ENCODE measurements around the gene PMS2.
"Not testable (repeated sequence)": the region's sequence is repeated elsewhere in the genome, so short reads cannot be mapped to it uniquely, and the experiment has no call there.

Gene PMS2

GRCh38 chr7:6012355-6013104, 3.7 kb upstream of the PMS2 start:
- H3K9me3 ChIP-seq (ENCODE audit: control insufficient read depth, insufficient read depth, low read length): no peaks in the 10 kb centered on the region
- H3K4me1 ChIP-seq (ENCODE audit: control insufficient read depth, low read length): peaks cover 29% of the 10 kb centered on the region
- TF ChIP-seq EZH2phosphoT487 (IDR thresholded peaks at IDR 0.05; ENCODE audit: borderline replicate concordance, low read length) (no peak), CTCF (IDR thresholded peaks at IDR 0.05; ENCODE audit: low read depth, low read length, poor library complexity, severe bottlenecking) (no peak)
- H3K79me2 ChIP-seq (ENCODE audit: control insufficient read depth, low read length): peaks cover 80% of the 10 kb centered on the region
- H4K20me1 ChIP-seq (ENCODE audit: control insufficient read depth, insufficient read depth, low read depth, low read length): no peaks in the 10 kb centered on the region
- H3K27ac ChIP-seq (ENCODE audit: low read depth, low read length): no peak overlapping the region
- no peak overlapping the region for H3K4me2 ChIP-seq (ENCODE audit: low read length)
- H3F3A ChIP-seq (ENCODE audit: control insufficient read depth, insufficient read depth): 0 out of 2 replicates have a peak, but pooled peaks cover 4% of the 10 kb centered on the region
- no peak overlapping the region for H3K4me3 ChIP-seq (ENCODE audit: low read length)
- H3K9me2 ChIP-seq (replicated peaks; ENCODE audit: control insufficient read depth, low read length): no peaks in the 10 kb centered on the region
- peaks cover 66% of the 10 kb centered on the region for H3K36me3 ChIP-seq (ENCODE audit: control insufficient read depth, low read length)
- H3K27me3 ChIP-seq (ENCODE audit: control insufficient read depth, low read length): no peaks in the 10 kb centered on the region

GRCh38 chr7:6011541-6011940, 2.7 kb upstream of the PMS2 start:
- peaks cover 89% of the 10 kb centered on the region for H3K79me2 ChIP-seq (ENCODE audit: control insufficient read depth, low read length)
- H3K27ac ChIP-seq (ENCODE audit: low read depth, low read length): no peak overlapping the region
- H3K36me3 ChIP-seq (ENCODE audit: control insufficient read depth, low read length): peaks cover 60% of the 10 kb centered on the region

GRCh38 chr7:6010370-6010769, 1.5 kb upstream of the PMS2 start:
- Histone ChIP-seq H3K4me3 (ENCODE audit: low read length) (peak overlapping the region; percentile 88), H3K4me2 (ENCODE audit: low read length) (peak overlapping the region; percentile 68), H3K79me2 (ENCODE audit: control insufficient read depth, low read length) (peaks cover 88% of the 10 kb centered on the region), H3K4me1 (ENCODE audit: control insufficient read depth, low read length) (peaks cover 28% of the 10 kb centered on the region), H3K36me3 (ENCODE audit: control insufficient read depth, low read length) (peaks cover 53% of the 10 kb centered on the region)
- H3F3A ChIP-seq (ENCODE audit: control insufficient read depth, insufficient read depth); H3K9me2 ChIP-seq (replicated peaks; ENCODE audit: control insufficient read depth, low read length); H3K27ac ChIP-seq (ENCODE audit: low read depth, low read length); H3K9me3 ChIP-seq (ENCODE audit: control insufficient read depth, insufficient read depth, low read length); H3K27me3 ChIP-seq (ENCODE audit: control insufficient read depth, low read length); H4K20me1 ChIP-seq (ENCODE audit: control insufficient read depth, insufficient read depth, low read depth, low read length): not testable (repeated sequence)

More at GRCh38 chr7:6011541-6011940, 2.7 kb upstream of the PMS2 start:
- H4K20me1 ChIP-seq (ENCODE audit: control insufficient read depth, insufficient read depth, low read depth, low read length): no peaks in the 10 kb centered on the region
- H3K4me1 ChIP-seq (ENCODE audit: control insufficient read depth, low read length): peaks cover 34% of the 10 kb centered on the region
- H3K9me2 ChIP-seq (replicated peaks; ENCODE audit: control insufficient read depth, low read length): no peaks in the 10 kb centered on the region
- H3K27me3 ChIP-seq (ENCODE audit: control insufficient read depth, low read length): no peaks in the 10 kb centered on the region
- TF ChIP-seq EZH2phosphoT487 (IDR thresholded peaks at IDR 0.05; ENCODE audit: borderline replicate concordance, low read length): no peak
- no peak for TF ChIP-seq CTCF (IDR thresholded peaks at IDR 0.05; ENCODE audit: low read depth, low read length, poor library complexity, severe bottlenecking)
- H3K9me3 ChIP-seq (ENCODE audit: control insufficient read depth, insufficient read depth, low read length): no peaks in the 10 kb centered on the region
- H3K4me2 ChIP-seq (ENCODE audit: low read length): peak overlapping the region; percentile 68
- no peak overlapping the region; the same call in 1 of the 2 replicates for H3K4me3 ChIP-seq (ENCODE audit: low read length)
- H3F3A ChIP-seq (ENCODE audit: control insufficient read depth, insufficient read depth): 0 out of 2 replicates have a peak, but pooled peaks cover 8% of the 10 kb centered on the region

GRCh38 chr7:6007835-6008590, 836 bp downstream of the PMS2 start:
- peak overlapping the region; percentile 88 for H3K4me3 ChIP-seq (ENCODE audit: low read length)
- not testable (repeated sequence) for H4K20me1 ChIP-seq (ENCODE audit: control insufficient read depth, insufficient read depth, low read depth, low read length); H3K9me3 ChIP-seq (ENCODE audit: control insufficient read depth, insufficient read depth, low read length); H3K27me3 ChIP-seq (ENCODE audit: control insufficient read depth, low read length); H3K9me2 ChIP-seq (replicated peaks; ENCODE audit: control insufficient read depth, low read length)
- H3K27ac ChIP-seq (ENCODE audit: low read depth, low read length): peak overlapping the region; percentile 77
- H3K4me1 ChIP-seq (ENCODE audit: control insufficient read depth, low read length): peaks cover 28% of the 10 kb centered on the region
- H3K79me2 ChIP-seq (ENCODE audit: control insufficient read depth, low read length): peaks cover 71% of the 10 kb centered on the region
- peaks cover 17% of the 10 kb centered on the region for H3F3A ChIP-seq (ENCODE audit: control insufficient read depth, insufficient read depth)
- H3K36me3 ChIP-seq (ENCODE audit: control insufficient read depth, low read length): peaks cover 52% of the 10 kb centered on the region
- peak overlapping the region; percentile 68 for H3K4me2 ChIP-seq (ENCODE audit: low read length)
